ENCODE data around the gene POLH. TPM values are rescaled to one million over a fixed set of nuclear protein-coding genes. Genes with fewer than 3 reads are reported as not detected.
"Not testable (repeated sequence)": the region's sequence is repeated elsewhere in the genome, so short reads cannot be mapped to it uniquely, and the experiment has no call there.

The POLH gene
- total RNA-seq, 2 donors from 2014 or later: 11.2 to 18.8 TPM

DNA sequence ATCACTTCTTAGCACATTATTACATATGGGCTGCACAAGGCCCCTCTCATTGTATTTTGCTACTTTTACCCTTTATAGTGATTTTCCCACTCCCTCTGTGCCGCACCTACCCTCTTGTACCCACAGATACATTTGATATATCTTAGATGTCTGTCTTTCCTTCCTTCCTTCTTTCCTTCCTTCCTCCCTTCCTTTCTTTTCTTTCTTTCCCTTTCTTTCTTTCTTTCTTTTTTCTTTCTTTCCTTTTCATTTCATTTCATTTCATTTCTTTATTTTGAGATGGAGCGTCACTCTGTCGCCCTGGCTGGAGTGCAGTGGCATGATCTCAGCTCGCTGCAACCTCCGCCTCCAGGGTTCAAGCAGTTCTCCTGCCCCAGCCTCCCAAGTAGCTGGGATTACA, 12.2 kb downstream of the POLH start:
- no peak for DNase-seq
- peaks cover 80% of the 10 kb centered on the region for H3K36me3 ChIP-seq (ENCODE audit: control insufficient read depth, insufficient read depth, low read length)
- no peak overlapping the region for H3K4me3 ChIP-seq (ENCODE audit: low read length)
- no peak overlapping the region for H3K27ac Mint-ChIP-seq
- H3K27ac ChIP-seq (ENCODE audit: low read depth, low read length): no peak overlapping the region
- no peak overlapping the region for H3K4me3 Mint-ChIP-seq
- H3K9ac ChIP-seq (ENCODE audit: extremely low read depth, low read length, poor library complexity, severe bottlenecking): no peak overlapping the region
- H3K9me3 Mint-ChIP-seq: no peaks in the 10 kb centered on the region
- no peaks in the 10 kb centered on the region for H3K4me1 ChIP-seq (ENCODE audit: control insufficient read depth, insufficient read depth, low read length)
- 97 to 98% methylated on average over 5 of the region's 5 CpGs for WGBS, 2 experiments (ENCODE audit: insufficient coverage in 1 of 2, insufficient read length in 1 of 2)
- no peaks in the 10 kb centered on the region for H3K27me3 Mint-ChIP-seq (ENCODE audit: insufficient read depth)
- H3K36me3 Mint-ChIP-seq (ENCODE audit: low read depth): peaks cover 57% of the 10 kb centered on the region
- no peaks in the 10 kb centered on the region for H3K4me1 Mint-ChIP-seq
- H3K9me3 ChIP-seq (ENCODE audit: control insufficient read depth, low read length): no peaks in the 10 kb centered on the region
- no peaks in the 10 kb centered on the region for H3K27me3 ChIP-seq (ENCODE audit: control insufficient read depth, insufficient read depth, low read length, poor library complexity, severe bottlenecking)
- no peak for TF ChIP-seq CTCF (conservative IDR thresholded peaks at IDR 0.05)

DNA sequence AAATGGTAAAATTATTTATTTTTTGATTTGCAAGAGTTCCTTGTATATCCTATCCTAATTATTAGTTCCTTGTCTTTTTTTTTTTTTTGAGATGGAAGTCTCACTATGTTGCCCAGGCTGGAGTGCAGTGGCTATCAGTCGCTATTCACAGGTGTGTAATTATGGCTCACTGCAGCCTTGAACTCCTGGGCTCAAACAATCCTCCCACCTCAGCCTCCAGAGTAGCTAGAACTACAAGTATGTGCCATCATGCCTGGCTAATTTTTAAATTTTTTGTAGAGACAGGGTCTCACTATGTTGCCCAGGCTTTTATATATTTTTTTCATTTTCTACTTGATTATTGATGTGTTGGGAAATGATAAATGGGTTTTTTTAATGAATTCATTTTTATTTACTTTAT, 13.6 kb downstream of the POLH start:
- not testable (repeated sequence) for H3K27me3 ChIP-seq (ENCODE audit: control insufficient read depth, insufficient read depth, low read length, poor library complexity, severe bottlenecking); H3K27ac ChIP-seq (ENCODE audit: low read depth, low read length); H3K9ac ChIP-seq (ENCODE audit: extremely low read depth, low read length, poor library complexity, severe bottlenecking); H3K27ac Mint-ChIP-seq; H3K9me3 ChIP-seq (ENCODE audit: control insufficient read depth, low read length); H3K4me3 Mint-ChIP-seq; H3K4me1 ChIP-seq (ENCODE audit: control insufficient read depth, insufficient read depth, low read length); H3K4me3 ChIP-seq (ENCODE audit: low read length); H3K27me3 Mint-ChIP-seq (ENCODE audit: insufficient read depth); H3K9me3 Mint-ChIP-seq; DNase-seq; H3K4me1 Mint-ChIP-seq
- peaks cover 44% of the 10 kb centered on the region for H3K36me3 Mint-ChIP-seq (ENCODE audit: low read depth)
- 83 to 96% methylated on average over 1 of the region's 1 CpG for WGBS, 2 experiments (ENCODE audit: insufficient coverage in 1 of 2, insufficient read length in 1 of 2)
- peaks cover 69% of the 10 kb centered on the region for H3K36me3 ChIP-seq (ENCODE audit: control insufficient read depth, insufficient read depth, low read length)

DNA sequence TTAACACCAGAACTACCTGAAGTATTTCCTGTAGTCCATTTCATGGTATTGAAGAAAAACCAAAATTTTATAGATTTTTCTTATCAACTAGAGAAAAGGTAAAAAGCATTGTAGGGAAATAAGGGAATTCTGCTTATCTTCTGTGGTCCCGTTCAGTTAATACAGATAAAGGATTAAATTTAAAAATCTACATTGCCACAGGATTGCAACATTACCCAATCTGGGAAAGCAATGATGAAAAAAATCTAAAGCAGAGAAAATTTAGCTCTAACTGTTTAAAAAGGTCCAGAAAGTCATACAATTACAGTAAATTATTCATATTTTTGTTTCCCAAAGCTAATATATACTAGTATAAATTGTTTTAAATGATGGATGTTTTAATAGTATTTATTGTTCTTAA, 18.0 kb downstream of the POLH start:
- WGBS, 2 experiments (ENCODE audit: insufficient coverage in 1 of 2, insufficient read length in 1 of 2): 100% methylated on average over 1 of the region's 1 CpG; no CpG with 5 or more reads in 1 of the 2 experiments
- H3K36me3 Mint-ChIP-seq (ENCODE audit: low read depth): peaks cover 26% of the 10 kb centered on the region

More for the DNA sequence above, 18.0 kb downstream of the POLH start:
- H3K36me3 ChIP-seq (ENCODE audit: control insufficient read depth, insufficient read depth, low read length): peaks cover 54% of the 10 kb centered on the region
- H3K27me3 ChIP-seq (ENCODE audit: control insufficient read depth, insufficient read depth, low read length, poor library complexity, severe bottlenecking): no peaks in the 10 kb centered on the region
- no peaks in the 10 kb centered on the region for H3K4me1 ChIP-seq (ENCODE audit: control insufficient read depth, insufficient read depth, low read length)
- no peak for TF ChIP-seq CTCF (conservative IDR thresholded peaks at IDR 0.05)
- no peaks in the 10 kb centered on the region for H3K9me3 Mint-ChIP-seq
- no peak overlapping the region for H3K4me3 ChIP-seq (ENCODE audit: low read length)
- H3K27ac ChIP-seq (ENCODE audit: low read depth, low read length): no peak overlapping the region
- H3K27ac Mint-ChIP-seq: no peak overlapping the region
- no peak overlapping the region for H3K4me3 Mint-ChIP-seq
- no peak for DNase-seq
- no peaks in the 10 kb centered on the region for H3K9me3 ChIP-seq (ENCODE audit: control insufficient read depth, low read length)
- no peak overlapping the region for H3K9ac ChIP-seq (ENCODE audit: extremely low read depth, low read length, poor library complexity, severe bottlenecking)
- H3K4me1 Mint-ChIP-seq: no peaks in the 10 kb centered on the region
- H3K27me3 Mint-ChIP-seq (ENCODE audit: insufficient read depth): no peaks in the 10 kb centered on the region
